Measurements from ENCODE around the gene SYT1.

The SYT1 gene

DNA sequence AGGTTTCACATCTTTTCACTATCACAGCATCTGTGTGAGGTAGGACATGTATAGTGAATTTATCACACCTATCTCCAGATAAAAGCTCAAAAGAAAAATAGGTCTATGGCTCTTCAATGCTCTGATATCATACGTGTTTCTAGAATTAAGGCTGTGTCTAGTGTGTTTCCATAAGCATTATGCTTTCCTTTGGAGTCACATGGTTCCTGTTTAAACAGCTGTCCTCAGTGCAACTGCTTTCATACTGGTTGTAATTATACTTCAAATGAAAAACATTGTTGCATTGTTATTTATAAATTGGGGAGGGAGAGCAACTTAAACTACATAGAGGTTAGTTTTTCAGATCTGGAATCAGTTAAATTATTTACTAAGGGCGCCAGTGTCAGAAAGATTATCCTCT, 151.6 kb downstream of the SYT1 start:
- TF ChIP-seq ESRRG (CRISPR knock-in tag; IDR thresholded peaks at IDR 0.05) (no peak), TCF4 (CRISPR knock-in tag; IDR thresholded peaks at IDR 0.05; ENCODE audit: borderline replicate concordance) (no peak), TSHZ2 (CRISPR knock-in tag; IDR thresholded peaks at IDR 0.05) (no peak), TOX (CRISPR knock-in tag; IDR thresholded peaks at IDR 0.05; ENCODE audit: borderline replicate concordance) (no peak), ISL1 (CRISPR knock-in tag; IDR thresholded peaks at IDR 0.05) (no peak), CSDC2 (CRISPR knock-in tag; IDR thresholded peaks at IDR 0.05) (no peak), ARNTL (CRISPR knock-in tag; IDR thresholded peaks at IDR 0.05; ENCODE audit: borderline replicate concordance, low read depth) (no peak), ZC3H10 (CRISPR knock-in tag; IDR thresholded peaks at IDR 0.05) (no peak), ZNF565 (CRISPR knock-in tag; conservative IDR thresholded peaks at IDR 0.05; ENCODE audit: low read depth) (no peak)
- TF ChIP-seq, protein P1, sequence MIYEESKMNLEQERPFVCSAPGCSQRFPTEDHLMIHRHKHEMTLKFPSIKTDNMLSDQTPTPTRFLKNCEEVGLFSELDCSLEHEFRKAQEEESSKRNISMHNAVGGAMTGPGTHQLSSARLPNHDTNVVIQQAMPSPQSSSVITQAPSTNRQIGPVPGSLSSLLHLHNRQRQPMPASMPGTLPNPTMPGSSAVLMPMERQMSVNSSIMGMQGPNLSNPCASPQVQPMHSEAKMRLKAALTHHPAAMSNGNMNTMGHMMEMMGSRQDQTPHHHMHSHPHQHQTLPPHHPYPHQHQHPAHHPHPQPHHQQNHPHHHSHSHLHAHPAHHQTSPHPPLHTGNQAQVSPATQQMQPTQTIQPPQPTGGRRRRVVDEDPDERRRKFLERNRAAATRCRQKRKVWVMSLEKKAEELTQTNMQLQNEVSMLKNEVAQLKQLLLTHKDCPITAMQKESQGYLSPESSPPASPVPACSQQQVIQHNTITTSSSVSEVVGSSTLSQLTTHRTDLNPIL (CRISPR knock-in tag; IDR thresholded peaks at IDR 0.05; ENCODE audit: low read depth), result no peak
- no peak for ATAC-seq

- no peak for TF ChIP-seq ARNTL (CRISPR knock-in tag; IDR thresholded peaks at IDR 0.05; ENCODE audit: borderline replicate concordance, low read depth)
- TF ChIP-seq GLIS3 (CRISPR knock-in tag; IDR thresholded peaks at IDR 0.05), result no peak
- no peak for TF ChIP-seq TCF4 (CRISPR knock-in tag; IDR thresholded peaks at IDR 0.05; ENCODE audit: borderline replicate concordance)
- no peak for TF ChIP-seq OSR1 (CRISPR knock-in tag; IDR thresholded peaks at IDR 0.05)
- TF ChIP-seq CSDC2 (CRISPR knock-in tag; IDR thresholded peaks at IDR 0.05), result no peak
- ATAC-seq, result peak; percentile 40
These were observed 155.1 kb downstream of the SYT1 start for GRCh38 chr12:79019672-79020071.

- no peak for TF ChIP-seq ZNF565 (CRISPR knock-in tag; conservative IDR thresholded peaks at IDR 0.05; ENCODE audit: low read depth)
- TF ChIP-seq ZFP3 (CRISPR knock-in tag; IDR thresholded peaks at IDR 0.05), result no peak
- TF ChIP-seq POU6F1 (CRISPR knock-in tag; IDR thresholded peaks at IDR 0.05; ENCODE audit: borderline replicate concordance, low read depth), result no peak
- TF ChIP-seq OSR1 (CRISPR knock-in tag; IDR thresholded peaks at IDR 0.05), result no peak
- TF ChIP-seq ESRRG (CRISPR knock-in tag; IDR thresholded peaks at IDR 0.05), result no peak
- TF ChIP-seq ZNF8 (CRISPR knock-in tag; IDR thresholded peaks at IDR 0.05), result no peak
- peak; percentile 20; the same call in 1 of the 2 replicates for TF ChIP-seq TCF4 (CRISPR knock-in tag; IDR thresholded peaks at IDR 0.05; ENCODE audit: borderline replicate concordance)
- TF ChIP-seq ARNTL (CRISPR knock-in tag; IDR thresholded peaks at IDR 0.05; ENCODE audit: borderline replicate concordance, low read depth), result no peak
- TF ChIP-seq GLIS3 (CRISPR knock-in tag; IDR thresholded peaks at IDR 0.05), result no peak
- TF ChIP-seq PATZ1 (CRISPR knock-in tag; IDR thresholded peaks at IDR 0.05; ENCODE audit: borderline replicate concordance), result no peak
- TF ChIP-seq, protein P2, sequence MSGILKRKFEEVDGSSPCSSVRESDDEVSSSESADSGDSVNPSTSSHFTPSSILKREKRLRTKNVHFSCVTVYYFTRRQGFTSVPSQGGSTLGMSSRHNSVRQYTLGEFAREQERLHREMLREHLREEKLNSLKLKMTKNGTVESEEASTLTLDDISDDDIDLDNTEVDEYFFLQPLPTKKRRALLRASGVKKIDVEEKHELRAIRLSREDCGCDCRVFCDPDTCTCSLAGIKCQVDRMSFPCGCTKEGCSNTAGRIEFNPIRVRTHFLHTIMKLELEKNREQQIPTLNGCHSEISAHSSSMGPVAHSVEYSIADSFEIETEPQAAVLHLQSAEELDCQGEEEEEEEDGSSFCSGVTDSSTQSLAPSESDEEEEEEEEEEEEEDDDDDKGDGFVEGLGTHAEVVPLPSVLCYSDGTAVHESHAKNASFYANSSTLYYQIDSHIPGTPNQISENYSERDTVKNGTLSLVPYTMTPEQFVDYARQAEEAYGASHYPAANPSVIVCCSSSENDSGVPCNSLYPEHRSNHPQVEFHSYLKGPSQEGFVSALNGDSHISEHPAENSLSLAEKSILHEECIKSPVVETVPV (CRISPR knock-in tag; IDR thresholded peaks at IDR 0.05), result no peak
- no peak for TF ChIP-seq PPARA (CRISPR knock-in tag; IDR thresholded peaks at IDR 0.05; ENCODE audit: borderline replicate concordance)
- TF ChIP-seq ZC3H10 (CRISPR knock-in tag; IDR thresholded peaks at IDR 0.05), result no peak
- no peak for TF ChIP-seq SNAI2 (CRISPR knock-in tag; IDR thresholded peaks at IDR 0.05)
- no peak for TF ChIP-seq ZNF70 (CRISPR knock-in tag; IDR thresholded peaks at IDR 0.05)
- TF ChIP-seq ZFP30 (CRISPR knock-in tag; IDR thresholded peaks at IDR 0.05), result no peak
- peak; percentile 77 for TF ChIP-seq ISL1 (CRISPR knock-in tag; IDR thresholded peaks at IDR 0.05)
- TF ChIP-seq TSHZ2 (CRISPR knock-in tag; IDR thresholded peaks at IDR 0.05), result 0 out of 2 replicates have a peak, but pooled peaks have one; percentile 12
- TF ChIP-seq CSDC2 (CRISPR knock-in tag; IDR thresholded peaks at IDR 0.05), result no peak
- TF ChIP-seq, protein P1 (CRISPR knock-in tag; IDR thresholded peaks at IDR 0.05; ENCODE audit: low read depth), result no peak
- TF ChIP-seq RARB (CRISPR knock-in tag; IDR thresholded peaks at IDR 0.05), result no peak
- no peak for TF ChIP-seq TOX (CRISPR knock-in tag; IDR thresholded peaks at IDR 0.05; ENCODE audit: borderline replicate concordance)
- TF ChIP-seq BACH2 (CRISPR knock-in tag; IDR thresholded peaks at IDR 0.05; ENCODE audit: borderline replicate concordance), result no peak
- ATAC-seq, result peak; percentile 78
These were observed 155.5 kb downstream of the SYT1 start for GRCh38 chr12:79020106-79020505.

Measured in SK-N-SH treated with all-trans-retinoic acid at 6 μM for 48 hours (cell line).